Endothelial cell (in vitro differentiated cells): ENCODE data around the gene GRIN1. TPM values are rescaled to one million over a fixed set of nuclear protein-coding genes. Genes with fewer than 3 reads are reported as not detected.

ENCODE experiments used
- DNase-seq: peaks from one replicate; pipeline ENCODE4 v3.0.0; 2021; ENCODE audit warnings: low spot score
- H3K27ac Mint-ChIP-seq: one replicate; pipeline ENCODE4 v1.8.0; 2021; ENCODE audit warnings: mixed read lengths, inconsistent platforms; ENCODE audit not compliant: unreplicated experiment
- H3K27me3 Mint-ChIP-seq: one replicate; pipeline ENCODE4 v1.8.0; 2021; ENCODE audit warnings: mild to moderate bottlenecking, moderate library complexity, mixed read lengths, inconsistent platforms; ENCODE audit not compliant: unreplicated experiment
- H3K36me3 Mint-ChIP-seq: one replicate; pipeline ENCODE4 v1.8.0; 2021; ENCODE audit warnings: mild to moderate bottlenecking, low read depth, mixed read lengths, inconsistent platforms; ENCODE audit not compliant: unreplicated experiment
- H3K4me1 Mint-ChIP-seq: one replicate; pipeline ENCODE4 v1.8.0; 2021; ENCODE audit warnings: mild to moderate bottlenecking, mixed read lengths, inconsistent platforms; ENCODE audit not compliant: unreplicated experiment
- H3K4me3 Mint-ChIP-seq: one replicate; pipeline ENCODE4 v1.8.0; 2021; ENCODE audit warnings: mild to moderate bottlenecking, mixed read lengths, inconsistent platforms; ENCODE audit not compliant: unreplicated experiment
- H3K9me3 Mint-ChIP-seq: one replicate; pipeline ENCODE4 v1.8.0; 2021; ENCODE audit warnings: mixed read lengths, inconsistent platforms; ENCODE audit not compliant: unreplicated experiment
- total RNA-seq: library from RNA; stranded (reverse); fragmentation: NEBNext Ultra II Directional; extraction: Animal tissue kit (Norgen Biotek cat#: 25700); gene quantifications from one replicate; pipeline ENCODE4 v1.2.1, GENCODE V29; 2021; ENCODE audit not compliant: unreplicated experiment
- TF ChIP-seq, protein P1 (sequence below): fragments of 200-600 bp; sonication (generic); IDR thresholded peaks from one replicate; pipeline ENCODE4 v1.5.0; 2021; ENCODE audit warnings: antibody characterized with exemption; ENCODE audit not compliant: unreplicated experiment

The GRIN1 gene
- total RNA-seq, 1 donor from 2014 or later = not detected

DNA sequence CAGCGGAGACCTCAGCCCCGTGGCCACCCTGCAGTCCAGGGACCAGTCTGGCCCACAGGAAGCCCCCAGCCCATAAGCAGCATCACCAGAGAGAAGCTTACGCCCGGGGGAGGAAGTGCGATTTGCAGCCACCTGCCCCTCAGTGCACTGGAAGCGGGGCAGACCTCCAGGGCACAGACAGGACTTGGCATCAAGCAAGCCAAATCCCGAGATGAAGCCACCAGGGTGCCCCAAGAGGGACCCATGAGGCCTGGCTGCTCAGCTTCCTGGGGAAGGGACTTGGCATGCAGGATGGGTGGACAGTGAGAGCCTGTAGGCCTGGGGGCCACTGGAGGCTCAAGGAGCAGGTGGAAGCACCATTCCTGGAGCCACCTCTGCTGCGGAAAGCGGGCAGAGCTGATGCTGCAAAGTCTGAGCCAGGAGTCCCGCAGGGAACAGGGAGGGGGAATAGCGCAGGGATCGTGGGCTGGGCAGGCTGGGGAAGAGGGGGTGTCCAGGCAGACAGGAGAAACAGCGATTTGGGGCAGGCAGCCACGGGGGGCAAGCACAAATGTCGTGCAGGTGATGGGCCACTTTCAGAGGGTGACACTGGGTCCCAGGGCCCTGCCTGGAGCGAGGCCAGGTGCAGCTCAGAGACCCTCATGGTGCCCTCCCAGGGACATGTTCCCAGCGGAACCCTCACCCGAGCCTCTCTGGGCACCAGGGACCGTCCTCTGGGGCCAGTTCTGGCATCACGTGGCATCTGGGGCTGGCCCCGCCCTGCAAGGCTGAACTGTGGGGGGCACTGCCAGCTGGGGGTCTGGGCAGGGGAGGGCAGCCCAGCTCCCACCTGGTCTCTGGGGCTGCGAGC lies 27.7 kb downstream of the GRIN1 start:
- H3K27me3 Mint-ChIP-seq = peaks cover 22% of the 10 kb centered on the region

DNA sequence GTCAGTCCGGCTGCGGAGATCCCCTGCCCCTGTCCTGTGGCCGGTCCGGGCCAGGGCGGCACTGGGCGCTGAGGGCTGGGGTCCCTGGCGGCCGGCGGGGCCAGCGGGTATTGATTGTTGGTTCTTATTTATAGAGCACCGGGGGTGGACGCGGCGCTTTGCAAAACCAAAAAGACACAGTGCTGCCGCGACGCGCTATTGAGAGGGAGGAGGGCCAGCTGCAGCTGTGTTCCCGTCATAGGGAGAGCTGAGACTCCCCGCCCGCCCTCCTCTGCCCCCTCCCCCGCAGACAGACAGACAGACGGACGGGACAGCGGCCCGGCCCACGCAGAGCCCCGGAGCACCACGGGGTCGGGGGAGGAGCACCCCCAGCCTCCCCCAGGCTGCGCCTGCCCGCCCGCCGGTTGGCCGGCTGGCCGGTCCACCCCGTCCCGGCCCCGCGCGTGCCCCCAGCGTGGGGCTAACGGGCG lies 28.4 kb downstream of the GRIN1 start:
- Mint-ChIP-seq H3K27ac (no peak overlapping the region), H3K9me3 (no peaks in the 10 kb centered on the region), H3K27me3 (peaks cover 20% of the 10 kb centered on the region), H3K4me3 (no peak overlapping the region), H3K36me3 (no peaks in the 10 kb centered on the region), H3K4me1 (no peaks in the 10 kb centered on the region)
- no peak for DNase-seq
- TF ChIP-seq, protein P1, sequence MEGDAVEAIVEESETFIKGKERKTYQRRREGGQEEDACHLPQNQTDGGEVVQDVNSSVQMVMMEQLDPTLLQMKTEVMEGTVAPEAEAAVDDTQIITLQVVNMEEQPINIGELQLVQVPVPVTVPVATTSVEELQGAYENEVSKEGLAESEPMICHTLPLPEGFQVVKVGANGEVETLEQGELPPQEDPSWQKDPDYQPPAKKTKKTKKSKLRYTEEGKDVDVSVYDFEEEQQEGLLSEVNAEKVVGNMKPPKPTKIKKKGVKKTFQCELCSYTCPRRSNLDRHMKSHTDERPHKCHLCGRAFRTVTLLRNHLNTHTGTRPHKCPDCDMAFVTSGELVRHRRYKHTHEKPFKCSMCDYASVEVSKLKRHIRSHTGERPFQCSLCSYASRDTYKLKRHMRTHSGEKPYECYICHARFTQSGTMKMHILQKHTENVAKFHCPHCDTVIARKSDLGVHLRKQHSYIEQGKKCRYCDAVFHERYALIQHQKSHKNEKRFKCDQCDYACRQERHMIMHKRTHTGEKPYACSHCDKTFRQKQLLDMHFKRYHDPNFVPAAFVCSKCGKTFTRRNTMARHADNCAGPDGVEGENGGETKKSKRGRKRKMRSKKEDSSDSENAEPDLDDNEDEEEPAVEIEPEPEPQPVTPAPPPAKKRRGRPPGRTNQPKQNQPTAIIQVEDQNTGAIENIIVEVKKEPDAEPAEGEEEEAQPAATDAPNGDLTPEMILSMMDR = no peak

More for the DNA sequence above, 27.7 kb downstream of the GRIN1 start:
- Mint-ChIP-seq H3K36me3 (no peaks in the 10 kb centered on the region), H3K4me1 (no peaks in the 10 kb centered on the region), H3K27ac (no peak overlapping the region), H3K4me3 (no peak overlapping the region), H3K9me3 (no peaks in the 10 kb centered on the region)
- no peak for DNase-seq
- TF ChIP-seq, protein P1 = no peak

DNA sequence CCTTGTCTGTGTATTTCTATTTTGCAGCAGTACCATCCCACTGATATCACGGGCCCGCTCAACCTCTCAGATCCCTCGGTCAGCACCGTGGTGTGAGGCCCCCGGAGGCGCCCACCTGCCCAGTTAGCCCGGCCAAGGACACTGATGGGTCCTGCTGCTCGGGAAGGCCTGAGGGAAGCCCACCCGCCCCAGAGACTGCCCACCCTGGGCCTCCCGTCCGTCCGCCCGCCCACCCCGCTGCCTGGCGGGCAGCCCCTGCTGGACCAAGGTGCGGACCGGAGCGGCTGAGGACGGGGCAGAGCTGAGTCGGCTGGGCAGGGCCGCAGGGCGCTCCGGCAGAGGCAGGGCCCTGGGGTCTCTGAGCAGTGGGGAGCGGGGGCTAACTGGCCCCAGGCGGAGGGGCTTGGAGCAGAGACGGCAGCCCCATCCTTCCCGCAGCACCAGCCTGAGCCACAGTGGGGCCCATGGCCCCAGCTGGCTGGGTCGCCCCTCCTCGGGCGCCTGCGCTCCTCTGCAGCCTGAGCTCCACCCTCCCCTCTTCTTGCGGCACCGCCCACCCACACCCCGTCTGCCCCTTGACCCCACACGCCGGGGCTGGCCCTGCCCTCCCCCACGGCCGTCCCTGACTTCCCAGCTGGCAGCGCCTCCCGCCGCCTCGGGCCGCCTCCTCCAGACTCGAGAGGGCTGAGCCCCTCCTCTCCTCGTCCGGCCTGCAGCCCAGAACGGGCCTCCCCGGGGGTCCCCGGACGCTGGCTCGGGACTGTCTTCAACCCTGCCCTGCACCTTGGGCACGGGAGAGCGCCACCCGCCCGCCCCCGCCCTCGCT lies 29.0 kb downstream of the GRIN1 start:
- TF ChIP-seq, protein P1 = no peak
- H3K4me1 Mint-ChIP-seq = no peaks in the 10 kb centered on the region
- no peak overlapping the region for H3K4me3 Mint-ChIP-seq
- H3K9me3 Mint-ChIP-seq = no peaks in the 10 kb centered on the region
- H3K27me3 Mint-ChIP-seq = peaks cover 18% of the 10 kb centered on the region
- no peak for DNase-seq
- H3K27ac Mint-ChIP-seq = no peak overlapping the region
- H3K36me3 Mint-ChIP-seq = no peaks in the 10 kb centered on the region

DNA sequence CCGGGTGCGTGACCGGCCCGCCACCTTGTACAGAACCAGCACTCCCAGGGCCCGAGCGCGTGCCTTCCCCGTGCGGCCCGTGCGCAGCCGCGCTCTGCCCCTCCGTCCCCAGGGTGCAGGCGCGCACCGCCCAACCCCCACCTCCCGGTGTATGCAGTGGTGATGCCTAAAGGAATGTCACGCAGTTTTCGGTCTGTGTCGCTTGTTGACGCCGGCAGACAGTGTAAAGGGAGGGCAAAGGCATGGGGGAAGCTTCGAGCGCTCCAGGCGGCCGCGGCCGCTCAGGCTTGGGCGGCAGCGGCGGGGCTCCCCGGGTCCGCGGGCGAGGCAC lies 29.6 kb downstream of the GRIN1 start:
- Mint-ChIP-seq H3K4me3 (no peak overlapping the region), H3K36me3 (no peaks in the 10 kb centered on the region), H3K27ac (no peak overlapping the region), H3K27me3 (peaks cover 18% of the 10 kb centered on the region), H3K9me3 (no peaks in the 10 kb centered on the region), H3K4me1 (no peaks in the 10 kb centered on the region)
- TF ChIP-seq, protein P1 = no peak
- no peak for DNase-seq
